ENCODE results near the gene HERPUD2. TPM values are rescaled to one million over a fixed set of nuclear protein-coding genes. Genes with fewer than 3 reads are reported as not detected.
"Not testable (repeated sequence)": the region's sequence is repeated elsewhere in the genome, so short reads cannot be mapped to it uniquely, and the experiment has no call there.

Gene HERPUD2
- total and polyA plus RNA-seq, 11 donors, result 6.4 to 26.3 (median 16.5) TPM

DNA sequence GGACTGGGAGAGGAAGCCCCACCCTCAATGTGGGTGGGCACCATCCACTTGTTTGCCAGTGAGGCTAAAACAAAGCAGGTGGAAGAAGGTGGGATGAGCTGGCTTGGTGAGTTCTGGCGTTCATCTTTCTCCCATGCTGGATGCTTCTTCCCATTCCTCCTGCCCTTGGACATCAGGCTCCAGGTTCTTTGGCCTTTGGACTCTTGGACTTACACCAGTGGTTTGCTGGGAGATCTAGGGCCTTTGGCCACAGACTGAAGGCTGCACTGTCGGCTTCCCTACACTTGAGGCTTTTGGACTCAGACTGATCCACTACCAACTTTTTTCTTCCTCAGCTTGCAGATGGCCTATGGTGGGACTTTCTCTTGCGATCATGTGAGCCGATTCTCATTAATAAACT lies 106.3 kb downstream of the HERPUD2 start:
- DNase-seq, result no peak

DNA sequence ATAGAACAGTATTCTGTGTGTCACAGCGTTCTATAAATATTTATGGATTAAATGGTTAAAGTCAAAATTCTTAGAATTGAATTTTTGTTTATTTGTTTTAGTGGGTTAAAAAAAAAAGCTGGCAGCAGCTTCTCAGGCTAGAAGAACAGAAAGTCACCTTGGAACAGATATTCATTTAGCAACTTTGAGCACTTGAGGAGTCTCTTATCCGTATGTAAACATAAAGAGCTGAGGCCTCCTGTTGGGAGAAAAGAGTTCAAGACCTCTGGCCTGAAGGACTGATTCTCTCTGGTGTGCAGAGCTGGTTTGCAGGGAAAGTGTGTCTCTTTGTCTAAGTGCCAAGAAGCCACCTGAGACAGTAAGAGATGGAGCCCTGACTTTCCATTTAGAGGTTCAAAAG lies 109.9 kb downstream of the HERPUD2 start:
- 72 to 86% (median 75%) methylated on average over 2 of the region's 2 CpGs for WGBS, 4 donors
- H3K9me3 ChIP-seq, result peaks cover 0 to 9% (median 0%) of the 10 kb centered on the region in 12 donors
- DNase-seq (no peak), ATAC-seq (no peak)
- intact Hi-C loops (cut with DNase I), result no loop called here
- H3K36me3 ChIP-seq, result no peaks in the 10 kb centered on the region
- TF ChIP-seq POLR2A (IDR thresholded peaks at IDR 0.05), result no peak
- TF ChIP-seq, protein P1, sequence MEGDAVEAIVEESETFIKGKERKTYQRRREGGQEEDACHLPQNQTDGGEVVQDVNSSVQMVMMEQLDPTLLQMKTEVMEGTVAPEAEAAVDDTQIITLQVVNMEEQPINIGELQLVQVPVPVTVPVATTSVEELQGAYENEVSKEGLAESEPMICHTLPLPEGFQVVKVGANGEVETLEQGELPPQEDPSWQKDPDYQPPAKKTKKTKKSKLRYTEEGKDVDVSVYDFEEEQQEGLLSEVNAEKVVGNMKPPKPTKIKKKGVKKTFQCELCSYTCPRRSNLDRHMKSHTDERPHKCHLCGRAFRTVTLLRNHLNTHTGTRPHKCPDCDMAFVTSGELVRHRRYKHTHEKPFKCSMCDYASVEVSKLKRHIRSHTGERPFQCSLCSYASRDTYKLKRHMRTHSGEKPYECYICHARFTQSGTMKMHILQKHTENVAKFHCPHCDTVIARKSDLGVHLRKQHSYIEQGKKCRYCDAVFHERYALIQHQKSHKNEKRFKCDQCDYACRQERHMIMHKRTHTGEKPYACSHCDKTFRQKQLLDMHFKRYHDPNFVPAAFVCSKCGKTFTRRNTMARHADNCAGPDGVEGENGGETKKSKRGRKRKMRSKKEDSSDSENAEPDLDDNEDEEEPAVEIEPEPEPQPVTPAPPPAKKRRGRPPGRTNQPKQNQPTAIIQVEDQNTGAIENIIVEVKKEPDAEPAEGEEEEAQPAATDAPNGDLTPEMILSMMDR (IDR thresholded peaks at IDR 0.05), result no peak
- no peak overlapping the region for H3K4me3 ChIP-seq
- H3K27me3 ChIP-seq, result no peaks in the 10 kb centered on the region
- H3K27ac ChIP-seq, result no peak overlapping the region
- H3K4me1 ChIP-seq, result no peaks in the 10 kb centered on the region

More for the DNA sequence above, 106.3 kb downstream of the HERPUD2 start:
- Histone ChIP-seq H3K4me1 (no peaks in the 10 kb centered on the region), H3K36me3 (no peaks in the 10 kb centered on the region), H3K9me3 (no peaks in the 10 kb centered on the region), H3K27me3 (no peaks in the 10 kb centered on the region), H3K4me3 (no peak overlapping the region), H3K27ac (no peak overlapping the region)
- intact Hi-C loops (cut with DNase I), result no loop called here
- TF ChIP-seq, protein P1 (IDR thresholded peaks at IDR 0.05), result no peak
- no peak for TF ChIP-seq POLR2A (IDR thresholded peaks at IDR 0.05)
- 89 to 93% (median 91%) methylated on average over 4 of the region's 4 CpGs for WGBS, 4 donors
- no peak for ATAC-seq

DNA sequence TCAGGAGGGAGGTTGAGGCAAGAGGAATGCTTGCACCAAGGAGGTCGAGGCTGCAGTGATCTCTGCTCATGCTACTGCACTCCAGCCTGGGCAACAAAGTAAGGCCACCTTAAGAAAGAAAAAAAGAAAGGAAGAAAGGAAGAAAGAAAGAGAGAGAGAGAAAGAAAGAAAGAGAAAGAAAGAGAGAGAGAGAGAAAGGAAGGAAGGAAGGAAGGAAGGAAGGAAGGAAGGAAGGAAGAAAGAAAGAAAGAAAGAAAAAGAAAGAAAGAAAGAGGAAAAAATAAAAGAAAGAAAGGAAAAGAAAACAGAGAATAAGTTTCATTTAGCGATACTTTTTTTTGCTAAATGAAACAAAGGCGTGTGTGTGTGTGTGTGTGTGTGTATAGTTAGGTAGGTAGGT lies 110.4 kb downstream of the HERPUD2 start:
- WGBS, 4 donors, result 87 to 93% (median 89%) methylated on average over 3 of the region's 3 CpGs
- not testable (repeated sequence) for H3K27me3 ChIP-seq

More for the DNA sequence above, 110.4 kb downstream of the HERPUD2 start:
- H3K36me3 ChIP-seq; intact Hi-C loops (cut with DNase I); H3K9me3 ChIP-seq; H3K27ac ChIP-seq; DNase-seq; ATAC-seq; H3K4me1 ChIP-seq; H3K4me3 ChIP-seq: not testable (repeated sequence)

Other genes with a start within 250 kb of the HERPUD2 start
- gene SEPTIN7, start 105.9 kb upstream of the HERPUD2 start, total RNA-seq, result 100 to 1,000 TPM; 133 to 232 (median 200) TPM
- gene SEPTIN7, start 105.9 kb upstream of the HERPUD2 start, polyA plus RNA-seq, result 100 to 1,000 TPM; 119 to 200 TPM

Data from heart left ventricle (tissue), 16 donors.